GM21786 (cell line): Measurements from ENCODE around the gene GLS2.
A peak's percentile ranks its signal among the peaks of the same experiment; 100 is the strongest.
"Not testable (repeated sequence)": the region's sequence is repeated elsewhere in the genome, so short reads cannot be mapped to it uniquely, and the experiment has no call there.

Experiments
- ATAC-seq: cut with Tn5 transposase; IDR thresholded peaks from one replicate; pipeline ENCODE4 v1.9.1; 2021; ENCODE audit not compliant: unreplicated experiment

GLS2 gene

DNA sequence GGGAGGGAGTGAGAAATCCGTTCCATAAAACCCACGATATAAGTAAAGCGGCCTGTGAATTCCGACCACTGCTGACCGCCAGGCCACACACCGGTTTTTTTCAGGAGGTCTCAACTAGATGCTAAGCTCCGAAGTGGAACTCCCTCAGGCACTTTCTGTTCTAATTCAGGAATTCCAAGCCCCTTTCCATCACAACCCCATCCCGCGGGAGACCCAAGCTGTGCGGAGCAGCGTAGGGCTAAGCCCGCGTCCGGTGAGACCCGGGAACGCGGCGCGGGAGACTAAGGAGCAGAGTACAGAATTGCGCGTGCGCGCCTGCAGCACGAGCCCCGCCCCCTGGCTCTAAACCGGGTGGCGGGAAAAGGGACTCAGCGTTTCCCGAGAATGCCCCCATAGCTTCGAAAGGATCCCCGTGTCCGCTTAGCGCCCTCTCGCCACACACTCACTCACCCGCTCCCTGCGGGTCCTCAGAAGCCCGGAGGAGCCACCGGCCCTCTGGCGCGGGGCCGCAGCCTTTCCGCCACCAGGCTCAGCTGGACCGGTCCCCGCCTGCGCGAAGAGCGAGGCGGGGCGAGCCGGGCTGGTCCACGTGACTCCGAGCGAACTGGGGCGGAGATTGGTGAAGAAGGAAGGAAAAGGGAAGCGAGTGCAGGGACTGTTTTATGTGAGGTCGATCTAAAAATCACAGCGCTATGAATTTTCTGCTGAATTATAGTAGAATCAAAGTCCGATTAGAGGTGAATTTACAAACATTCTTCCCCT is 38.9 kb downstream of the GLS2 start, which contains the start of gene TIMELESS:
TSS of gene TIMELESS (minus strand) at position 567 of the 762 bp plus-strand sequence. CDS start 15,256 bp downstream, outside the sequence.
- ATAC-seq, result peak; percentile 92

DNA sequence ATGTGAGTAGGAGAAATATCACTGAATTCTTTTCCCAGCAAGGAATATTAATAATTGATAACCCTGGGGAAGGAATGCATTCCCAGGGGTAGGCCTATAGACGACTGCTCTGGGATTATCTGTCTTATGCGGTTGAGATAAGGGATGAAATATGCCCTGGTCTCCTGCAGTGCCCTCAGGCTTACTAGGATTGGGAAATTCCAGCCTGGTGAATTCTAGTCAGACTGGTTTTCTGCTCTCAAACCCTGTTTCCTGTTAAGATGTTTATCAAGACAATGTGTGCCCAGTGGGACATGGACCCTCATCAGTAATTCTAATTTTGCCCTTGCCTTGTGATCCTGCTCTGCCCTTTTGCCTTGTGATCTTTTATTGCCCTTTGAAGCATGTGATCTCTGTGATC is 44.8 kb downstream of the GLS2 start:
- not testable (repeated sequence) for ATAC-seq

DNA sequence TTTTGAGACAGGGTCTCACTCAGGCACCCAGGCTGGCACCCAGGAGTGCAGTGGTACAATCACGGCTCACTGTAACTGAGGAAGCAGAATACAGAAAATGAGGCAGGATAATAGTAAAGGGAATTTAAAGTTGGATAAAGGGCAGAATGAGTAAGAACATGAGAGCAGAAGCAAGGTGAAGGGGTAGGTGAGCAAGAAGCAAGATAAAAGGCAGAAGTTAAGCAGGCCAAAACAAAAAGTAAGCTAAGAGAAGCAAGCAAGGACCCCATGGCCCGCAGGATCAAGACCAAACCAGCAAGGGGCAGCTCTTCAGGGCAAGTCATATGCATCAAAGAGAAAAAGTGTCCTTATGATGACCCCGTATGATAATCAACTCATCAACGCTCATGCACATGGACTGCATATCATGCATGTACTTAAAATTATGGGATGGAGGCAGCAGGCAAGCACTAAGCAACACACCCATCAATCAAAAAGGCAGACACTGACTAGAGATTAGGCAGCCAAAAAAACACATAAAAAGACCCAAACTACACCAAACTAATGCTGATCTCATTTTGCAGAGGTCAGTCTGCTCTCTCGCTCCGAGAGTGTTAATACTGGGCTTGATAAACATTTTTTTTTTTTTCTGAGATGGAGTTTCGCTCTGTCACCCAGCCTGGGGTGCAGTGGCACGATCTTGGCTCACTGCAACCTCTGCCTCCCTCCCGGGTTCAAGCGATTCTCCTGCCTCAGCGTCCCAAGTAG is 50.4 kb downstream of the GLS2 start:
- ATAC-seq, result no peak

DNA sequence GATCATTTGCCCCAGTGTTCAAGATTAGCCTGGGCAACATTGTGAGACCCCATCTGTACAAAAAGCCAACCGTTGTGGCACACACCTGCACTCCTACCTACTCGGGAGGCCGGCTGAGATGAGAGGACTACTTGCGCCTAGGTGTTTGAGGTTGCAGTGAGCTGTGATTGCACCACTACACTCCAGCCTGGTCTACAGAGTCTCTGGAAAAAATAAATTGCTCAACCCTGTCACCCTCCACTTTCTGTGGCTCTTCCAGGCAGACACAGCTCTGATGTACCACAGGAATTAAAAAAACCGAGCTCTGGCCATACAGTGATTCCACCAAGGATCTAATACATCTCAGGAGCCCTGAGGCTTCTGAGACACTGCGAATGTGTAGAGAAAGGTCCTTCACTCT is 53.1 kb downstream of the GLS2 start:
- ATAC-seq, result no peak

DNA sequence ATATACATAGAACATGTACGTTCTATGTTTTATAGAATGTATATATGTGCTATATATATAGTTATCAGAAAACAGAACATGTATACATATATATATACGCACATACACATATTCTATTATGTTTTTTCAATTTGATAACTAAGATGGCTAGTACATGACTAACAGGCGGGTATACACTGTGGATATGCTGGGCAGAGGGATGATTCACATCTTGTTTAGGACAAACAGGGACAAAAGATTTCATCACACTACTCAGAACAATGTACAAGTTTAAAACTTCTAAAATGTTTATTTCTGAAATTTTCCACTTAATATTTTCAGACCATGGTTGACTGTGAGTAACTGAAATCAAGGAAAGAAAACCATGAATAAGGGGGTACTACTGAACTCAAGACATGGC is 56.1 kb downstream of the GLS2 start:
- no peak for ATAC-seq

DNA sequence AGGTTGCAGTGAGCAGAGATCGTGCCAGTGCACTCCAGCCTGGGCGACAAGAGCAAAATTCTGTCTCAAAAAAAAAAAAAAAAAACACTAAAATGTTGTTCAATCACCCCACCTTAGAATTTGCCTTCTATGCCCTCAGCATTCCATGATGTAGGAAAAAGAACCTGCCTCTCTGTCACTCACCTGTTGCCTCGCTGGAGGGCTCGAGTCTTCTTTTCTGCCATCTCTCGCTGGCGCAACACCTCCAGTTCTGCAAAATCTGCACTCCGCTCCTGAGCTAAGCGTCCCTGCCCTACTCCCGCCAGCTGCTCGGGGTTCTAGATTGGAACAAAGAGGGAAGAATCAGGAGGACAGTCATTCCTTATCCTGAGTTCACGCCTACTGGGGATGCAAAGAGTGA is 56.7 kb downstream of the GLS2 start:
- ATAC-seq, result no peak

DNA sequence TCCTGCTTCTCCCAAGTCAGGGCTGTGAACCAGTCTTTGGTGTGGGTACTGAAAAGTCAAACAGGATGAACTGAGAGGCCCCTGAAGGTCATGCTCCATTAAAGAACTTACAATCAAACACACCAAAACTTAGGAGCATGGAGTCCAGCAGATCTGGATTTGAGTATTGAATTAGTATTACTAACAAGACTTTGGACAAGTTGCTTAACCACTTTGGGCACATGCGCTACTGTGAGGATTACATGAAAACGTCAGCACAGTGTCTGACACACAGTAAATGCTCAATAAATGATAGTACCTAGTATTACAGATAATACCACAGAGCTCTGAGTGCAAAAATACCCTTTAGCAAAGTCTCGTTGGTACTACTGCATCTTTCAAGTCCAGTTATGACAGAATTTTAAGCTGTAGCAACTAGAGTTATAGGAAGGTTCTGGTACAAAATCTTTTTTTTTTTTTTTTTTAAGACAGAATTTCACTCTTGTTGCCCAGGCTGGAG is 62.0 kb downstream of the GLS2 start:
- no peak for ATAC-seq

DNA sequence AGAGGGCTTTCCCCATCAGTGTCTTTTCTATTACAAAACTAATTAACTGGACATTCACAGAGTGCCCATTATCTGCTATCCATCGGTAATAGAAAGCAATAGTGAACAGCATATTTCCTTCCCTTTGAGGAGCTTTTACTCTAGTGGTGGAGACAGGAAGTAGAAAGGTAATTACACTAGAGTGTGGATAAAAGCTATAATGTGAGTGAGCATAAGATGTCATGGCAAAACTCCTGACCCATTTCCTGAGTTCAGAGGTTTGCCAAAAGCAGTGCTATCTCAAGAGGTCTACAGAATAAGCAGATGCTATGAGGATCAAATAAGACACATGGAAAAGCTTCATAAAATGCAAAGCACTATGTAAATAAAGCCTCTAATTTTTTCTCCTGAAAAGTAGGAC is 62.8 kb downstream of the GLS2 start:
- ATAC-seq, result no peak
